ENCODE measurements around the gene DCUN1D3.

GRCh38 chr16:20920799-20921198 is 20.6 kb upstream of the DCUN1D3 start:
- no peak for TF ChIP-seq CTCF (IDR thresholded peaks at IDR 0.05)
- TF ChIP-seq POLR2A (IDR thresholded peaks at IDR 0.05) = no peak
